Measurements from ENCODE around the gene LCN12. TPM values are rescaled to one million over a fixed set of nuclear protein-coding genes. Genes with fewer than 3 reads are reported as not detected.

The LCN12 gene
- total RNA-seq, 4 donors from 2014 or later, result 5.4 to 43.2 (median 10.3) TPM; not detected in 1

GRCh38 chr9:136916330-136917184 lies 35.5 kb upstream of the LCN12 start:
- H3K9me3 ChIP-seq, result no peaks in the 10 kb centered on the region
- H3K27ac ChIP-seq, result no peak overlapping the region
- H3K27me3 ChIP-seq, result no peaks in the 10 kb centered on the region
- H3K4me1 ChIP-seq, result no peaks in the 10 kb centered on the region
- no peak for TF ChIP-seq CTCF (IDR thresholded peaks at IDR 0.05)
- no peak for TF ChIP-seq POLR2A (IDR thresholded peaks at IDR 0.05)
- intact Hi-C loops (cut with DNase I; ENCODE audit: low total_unique reads), result no loop called here
- no peak for DNase-seq
- H3K36me3 ChIP-seq, result no peaks in the 10 kb centered on the region
- H3K4me3 ChIP-seq, result no peak overlapping the region

- no peaks in the 10 kb centered on the region for H3K27me3 ChIP-seq
- no peaks in the 10 kb centered on the region for H3K4me1 ChIP-seq
- no peak overlapping the region for H3K4me3 ChIP-seq
- H3K27ac ChIP-seq, result no peak overlapping the region
- H3K36me3 ChIP-seq, result no peaks in the 10 kb centered on the region
- TF ChIP-seq POLR2A (IDR thresholded peaks at IDR 0.05) (no peak), CTCF (IDR thresholded peaks at IDR 0.05) (no peak)
- no peak for DNase-seq
- H3K9me3 ChIP-seq, result no peaks in the 10 kb centered on the region
- intact Hi-C loops (cut with DNase I; ENCODE audit: low total_unique reads), result no loop called here
Observed at GRCh38 chr9:136917902-136918301, 34.2 kb upstream of the LCN12 start.

GRCh38 chr9:136920069-136920468 lies 32.0 kb upstream of the LCN12 start:
- no peaks in the 10 kb centered on the region for H3K36me3 ChIP-seq
- intact Hi-C loops (cut with DNase I; ENCODE audit: low total_unique reads), result no loop called here
- no peak overlapping the region for H3K27ac ChIP-seq
- no peak overlapping the region for H3K4me3 ChIP-seq
- no peaks in the 10 kb centered on the region for H3K27me3 ChIP-seq
- no peaks in the 10 kb centered on the region for H3K4me1 ChIP-seq
- no peak for DNase-seq
- TF ChIP-seq POLR2A (IDR thresholded peaks at IDR 0.05) (no peak), CTCF (IDR thresholded peaks at IDR 0.05) (no peak)
- no peaks in the 10 kb centered on the region for H3K9me3 ChIP-seq

GRCh38 chr9:136920734-136921231 lies 31.3 kb upstream of the LCN12 start:
- Histone ChIP-seq H3K27ac (no peak overlapping the region), H3K4me3 (no peak overlapping the region), H3K36me3 (no peaks in the 10 kb centered on the region), H3K27me3 (no peaks in the 10 kb centered on the region), H3K9me3 (no peaks in the 10 kb centered on the region), H3K4me1 (no peaks in the 10 kb centered on the region)
- TF ChIP-seq POLR2A (IDR thresholded peaks at IDR 0.05) (no peak), CTCF (IDR thresholded peaks at IDR 0.05) (no peak)
- intact Hi-C loops (cut with DNase I; ENCODE audit: low total_unique reads), result no loop called here
- no peak for DNase-seq

- TF ChIP-seq POLR2A (IDR thresholded peaks at IDR 0.05) (no peak), CTCF (IDR thresholded peaks at IDR 0.05) (no peak)
- H3K36me3 ChIP-seq, result no peaks in the 10 kb centered on the region
- no peak overlapping the region for H3K4me3 ChIP-seq
- H3K4me1 ChIP-seq, result no peaks in the 10 kb centered on the region
- H3K9me3 ChIP-seq, result no peaks in the 10 kb centered on the region
- no peak for DNase-seq
- intact Hi-C loops (cut with DNase I; ENCODE audit: low total_unique reads), result no loop called here
- no peak overlapping the region for H3K27ac ChIP-seq
- H3K27me3 ChIP-seq, result no peaks in the 10 kb centered on the region
Observed at GRCh38 chr9:136921307-136921706, 30.8 kb upstream of the LCN12 start.
